Amygdala (tissue), 56 donors: ENCODE data around the gene ASCL4.
A peak's percentile ranks its signal among the peaks of the same experiment; 100 is the strongest.

Source experiments
- DNase-seq, 56 donors: peaks; one replicate each; lab custom pipeline; 2025; lab: John Stamatoyannopoulos, UW

The ASCL4 gene

DNA sequence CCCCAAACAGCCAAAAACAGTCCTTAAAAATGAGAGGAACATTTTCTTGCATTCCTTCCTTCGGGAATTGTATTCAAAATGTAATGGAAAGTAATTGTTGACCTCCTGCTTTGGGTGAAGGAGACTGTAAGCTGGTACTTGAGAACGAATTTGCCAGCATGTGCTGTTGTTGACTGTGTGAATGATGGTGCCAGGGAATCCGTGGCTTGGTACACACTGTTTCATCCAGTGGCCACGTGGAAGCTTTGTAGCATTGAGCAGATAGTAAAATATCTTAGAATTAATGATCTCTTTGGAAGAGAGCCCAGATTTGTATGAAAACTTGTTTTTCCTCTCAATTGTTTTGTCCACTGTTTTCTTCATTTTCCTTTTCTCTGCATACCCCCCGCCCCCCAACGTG lies 1.7 kb downstream of the ASCL4 start:
- no peak for DNase-seq

DNA sequence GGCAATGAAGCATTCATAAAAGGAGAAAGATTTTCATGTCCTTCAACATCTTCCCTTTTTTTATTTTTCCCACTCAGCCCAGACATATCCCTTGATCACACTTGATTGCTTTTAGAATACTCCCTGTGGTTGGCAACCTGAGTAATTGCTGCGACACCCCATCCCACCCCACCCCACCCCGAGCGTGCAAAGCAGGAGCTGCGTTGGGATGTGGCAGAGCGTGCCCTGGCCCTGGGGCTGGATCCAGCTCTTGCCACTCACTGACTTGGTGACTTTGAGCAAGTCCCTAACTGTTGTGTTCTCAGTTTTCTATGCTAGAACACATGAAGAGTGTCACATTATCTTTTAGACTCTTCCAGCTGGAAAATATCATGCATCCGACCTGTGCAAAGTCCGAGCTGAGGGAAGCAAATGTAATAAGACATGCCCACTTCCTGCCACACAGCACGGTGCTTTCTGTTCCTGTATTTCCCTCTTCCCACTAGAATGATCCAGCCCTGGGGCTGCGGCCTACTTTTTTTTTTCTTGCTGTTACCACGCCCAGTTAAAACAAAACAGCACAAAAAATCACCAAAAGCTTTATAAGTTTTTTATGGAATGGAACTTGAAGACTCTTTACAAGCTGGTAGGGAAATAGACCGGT lies 4.0 kb downstream of the ASCL4 start:
- DNase-seq: no peak

DNA sequence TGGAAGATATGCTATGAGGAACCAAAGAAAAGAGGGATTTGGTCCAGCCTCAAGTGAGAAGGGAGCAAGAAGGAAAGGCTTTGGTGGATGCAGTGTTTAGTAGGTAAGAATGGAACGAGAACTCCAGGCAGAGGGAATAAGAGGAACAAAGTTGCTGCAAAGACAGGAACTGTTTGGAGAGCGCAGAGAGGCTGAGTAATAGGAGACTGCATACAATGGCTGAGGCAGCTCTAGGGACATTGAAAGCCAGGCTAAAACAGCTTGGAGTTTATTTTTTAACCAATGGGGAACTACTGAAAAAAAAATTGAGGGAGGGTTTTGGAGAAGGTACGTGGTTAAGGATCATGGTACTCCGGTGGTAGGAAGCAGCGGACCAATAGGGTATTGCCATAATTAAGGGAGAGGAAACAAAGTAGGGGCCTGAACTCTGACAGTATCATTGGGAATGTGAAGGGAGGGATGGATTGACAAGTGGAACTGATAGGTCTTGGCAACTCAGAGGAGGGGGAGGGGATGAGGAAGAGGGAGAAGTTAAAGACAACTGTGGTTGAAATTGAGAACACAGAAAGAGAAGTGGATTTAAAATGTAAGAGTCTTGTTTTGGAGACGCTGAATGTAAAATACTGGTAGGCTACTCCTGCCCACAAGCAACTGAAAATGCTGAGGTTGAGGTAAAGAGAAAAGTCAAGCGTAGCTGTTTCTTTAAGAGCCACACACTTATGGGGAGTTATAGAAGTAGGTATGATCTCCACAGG lies 4.8 kb downstream of the ASCL4 start:
- DNase-seq: no peak

DNA sequence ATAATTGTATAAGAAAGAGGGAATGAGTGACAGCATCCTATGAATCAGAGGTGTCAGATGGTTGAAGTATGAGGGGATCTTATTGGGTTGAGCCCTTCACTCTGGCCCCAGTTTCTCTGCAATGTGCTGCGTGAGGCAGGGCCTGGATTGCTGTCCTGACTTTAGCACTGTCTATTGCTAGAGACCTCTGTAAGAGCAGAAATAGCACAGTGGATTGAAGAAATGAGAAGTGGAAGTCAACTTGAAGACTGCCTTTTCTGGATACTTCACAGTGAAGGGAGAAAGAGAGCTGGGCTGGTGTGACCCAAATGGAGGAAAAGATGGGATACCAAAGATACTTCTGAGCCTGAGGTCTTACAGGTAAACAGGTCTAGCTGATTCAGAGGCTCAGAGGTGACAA lies 5.8 kb downstream of the ASCL4 start:
- no peak for DNase-seq

DNA sequence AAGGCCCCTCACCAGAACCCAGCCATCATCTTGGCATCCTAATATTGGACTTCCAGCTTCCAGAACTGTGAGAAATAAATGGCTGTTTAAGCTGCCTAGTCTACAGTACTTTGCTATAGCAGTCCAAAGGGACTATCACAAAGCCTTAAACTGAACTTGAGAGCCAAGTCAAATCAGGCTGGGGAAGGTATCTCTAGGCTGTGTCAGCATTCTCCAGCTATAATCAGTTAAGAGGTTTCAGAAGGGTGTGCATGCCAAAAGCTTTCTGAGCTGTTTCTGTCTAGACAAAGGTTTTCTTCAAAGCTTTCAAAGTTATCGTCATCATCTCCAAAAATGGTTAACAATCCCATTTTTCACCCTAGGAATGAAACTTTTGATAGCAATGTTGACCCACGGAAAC lies 7.6 kb downstream of the ASCL4 start:
- DNase-seq: no peak

DNA sequence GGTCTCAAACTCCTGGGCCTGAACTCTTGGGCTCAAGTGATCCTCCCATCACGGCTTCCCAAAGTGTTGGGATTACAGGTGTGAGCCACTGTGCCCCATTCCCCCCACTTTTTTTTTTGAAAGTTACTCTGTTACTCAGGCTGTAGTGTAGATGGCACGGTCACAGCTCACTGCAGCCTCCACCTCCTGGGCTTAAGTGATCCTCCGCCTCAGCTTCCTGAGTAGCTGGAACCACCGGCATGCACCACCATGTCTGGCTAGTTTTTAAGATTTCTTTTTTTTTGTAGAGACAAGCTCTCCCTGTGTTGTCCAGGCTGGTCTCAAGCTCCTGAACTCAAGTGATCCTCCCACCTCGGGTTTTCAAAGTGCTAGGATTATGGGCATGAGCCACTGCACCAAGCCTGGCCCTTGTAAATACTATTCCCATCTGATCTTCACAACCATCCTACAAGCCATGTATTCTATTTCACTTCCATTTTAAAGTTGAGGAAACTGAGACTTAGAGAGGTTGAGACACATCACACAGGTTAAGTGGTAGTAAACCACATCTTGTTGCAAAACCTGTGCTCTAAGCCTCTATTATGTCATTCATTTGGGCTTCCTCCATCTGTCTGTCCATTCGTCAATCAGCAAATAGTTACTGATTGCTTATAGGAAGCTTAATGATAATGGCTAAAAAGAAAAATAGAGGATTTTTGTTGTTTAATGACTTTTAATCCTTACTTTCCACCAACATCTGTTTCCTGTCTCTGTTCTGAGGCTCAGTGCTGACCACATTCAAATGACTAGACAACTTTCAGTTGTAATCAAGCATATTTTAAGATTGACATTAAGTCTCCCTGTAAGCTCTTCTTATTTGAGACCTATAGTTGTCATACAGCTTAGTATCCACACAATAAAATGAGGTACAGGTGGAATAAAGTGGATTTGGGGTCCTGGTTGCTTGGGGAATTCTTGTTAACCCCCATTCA lies 9.2 kb downstream of the ASCL4 start:
- DNase-seq: no peak

DNA sequence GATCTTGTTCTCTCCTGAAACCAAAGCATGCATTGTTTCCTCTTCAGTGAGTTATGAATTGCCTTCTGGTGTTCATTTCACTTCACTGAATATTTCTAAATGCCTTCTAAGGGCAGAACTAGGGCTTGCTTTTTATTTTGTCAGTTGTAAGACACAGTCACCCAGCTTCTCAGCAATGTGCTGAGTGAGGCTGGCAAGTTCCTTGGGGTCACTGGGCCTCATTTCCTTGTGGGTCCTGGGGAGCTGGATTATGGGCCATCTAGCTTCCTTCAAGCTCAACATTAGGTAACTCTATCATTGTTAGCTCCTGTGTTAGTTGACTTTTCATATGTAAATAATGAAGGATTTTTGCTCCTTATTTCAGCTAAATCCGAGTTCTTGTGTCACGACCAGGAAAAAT lies 13.8 kb downstream of the ASCL4 start:
- no peak for DNase-seq

DNA sequence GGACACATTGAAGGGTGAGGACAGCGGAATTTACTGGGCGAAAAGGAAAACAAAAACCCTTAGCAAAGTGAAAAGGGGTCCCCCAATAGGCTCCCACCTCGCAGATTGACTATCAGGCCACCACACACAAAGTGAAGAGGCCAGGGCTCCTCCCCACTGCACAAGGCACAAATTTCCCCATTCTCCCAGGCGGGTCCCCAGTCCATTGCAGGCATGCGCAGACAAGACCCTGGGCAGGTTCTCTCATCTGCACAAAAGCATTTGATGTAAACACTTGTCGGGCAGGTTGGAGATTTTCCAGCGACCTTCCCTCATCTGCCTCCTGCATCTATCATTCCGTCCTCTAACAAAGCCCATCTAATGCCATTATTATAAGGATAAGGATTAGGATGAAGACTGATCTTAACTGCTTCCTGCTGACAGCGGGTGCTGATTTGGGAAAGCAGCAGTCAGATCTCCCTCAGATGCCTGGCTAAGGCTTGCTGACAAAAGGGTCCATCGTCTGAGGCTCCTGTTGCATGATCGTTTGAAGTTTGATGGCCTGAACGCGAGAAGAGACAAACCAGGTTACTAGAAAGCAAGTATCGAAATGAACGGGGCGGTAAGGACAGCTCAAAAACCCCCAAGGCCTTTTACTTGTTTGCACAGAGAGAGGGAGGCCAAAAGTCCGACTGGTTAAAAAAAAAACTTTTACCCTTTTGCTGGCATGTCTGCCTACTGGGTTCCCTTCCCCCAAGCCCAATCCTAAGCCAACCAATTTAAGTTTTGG lies 14.4 kb downstream of the ASCL4 start:
- DNase-seq: no peak

DNA sequence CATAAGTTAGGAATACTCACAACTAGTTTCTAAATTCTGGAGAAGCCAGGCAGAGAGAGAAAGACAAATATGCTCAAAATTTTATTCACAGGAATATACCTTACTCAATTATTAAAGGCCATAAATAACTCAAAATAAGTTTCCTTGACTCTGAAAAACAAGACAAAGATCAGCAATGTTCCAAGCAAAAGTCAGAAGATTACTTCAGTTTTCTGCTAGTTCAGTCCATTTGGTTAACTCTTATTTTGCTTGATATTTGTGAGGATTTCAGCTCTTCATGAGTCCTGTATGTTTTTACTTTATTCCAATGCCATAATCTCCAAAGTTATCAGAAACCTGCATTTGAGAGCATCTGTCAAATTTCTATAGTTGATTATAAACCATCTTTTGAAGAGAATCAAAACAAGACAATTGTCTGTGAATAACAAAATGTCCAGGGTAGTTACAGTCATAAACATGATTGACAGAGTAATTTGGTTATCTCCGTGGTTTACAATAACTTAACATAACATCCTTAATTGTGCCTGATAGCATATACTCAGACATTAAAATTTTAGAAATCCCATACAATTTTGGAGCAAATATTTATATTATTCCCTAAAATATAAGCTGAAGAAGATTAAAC lies 17.1 kb downstream of the ASCL4 start:
- no peak for DNase-seq

DNA sequence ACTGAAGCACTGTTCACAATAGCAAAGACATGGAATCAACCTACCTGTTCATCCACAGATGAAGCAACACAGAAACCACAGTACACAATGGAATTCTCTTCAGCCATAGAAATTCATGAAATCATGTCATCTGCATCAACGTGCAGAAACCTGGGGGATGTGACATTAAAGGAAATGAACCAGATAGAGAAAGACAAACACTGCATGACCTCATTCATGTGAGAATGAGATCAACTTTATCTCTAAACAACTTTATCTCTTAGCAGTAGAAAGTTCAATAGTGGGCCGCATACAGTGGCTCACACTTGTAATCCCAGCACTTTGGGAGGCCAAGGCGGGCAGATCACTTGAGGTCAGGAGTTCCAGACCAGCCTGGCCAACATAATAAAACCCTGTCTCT lies 19.9 kb downstream of the ASCL4 start:
- DNase-seq: no peak

DNA sequence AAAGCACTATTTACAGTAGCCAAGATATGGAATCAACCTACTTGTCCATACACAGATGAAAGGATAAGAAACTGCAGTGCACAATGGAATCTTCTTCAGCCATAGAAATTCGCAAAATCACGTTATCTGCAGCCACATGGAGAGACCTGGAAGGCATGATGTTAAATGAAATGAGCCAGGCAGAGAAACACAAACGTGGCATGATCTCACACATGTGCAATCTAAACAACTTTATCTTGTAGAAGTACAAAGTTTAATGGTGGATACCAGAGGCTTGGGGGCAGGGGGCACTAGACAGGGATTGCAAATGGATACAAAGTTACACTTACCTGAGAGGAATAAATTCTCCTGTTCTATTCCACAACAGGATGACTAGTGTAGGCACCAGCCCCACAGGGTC lies 24.1 kb downstream of the ASCL4 start:
- no peak for DNase-seq

DNA sequence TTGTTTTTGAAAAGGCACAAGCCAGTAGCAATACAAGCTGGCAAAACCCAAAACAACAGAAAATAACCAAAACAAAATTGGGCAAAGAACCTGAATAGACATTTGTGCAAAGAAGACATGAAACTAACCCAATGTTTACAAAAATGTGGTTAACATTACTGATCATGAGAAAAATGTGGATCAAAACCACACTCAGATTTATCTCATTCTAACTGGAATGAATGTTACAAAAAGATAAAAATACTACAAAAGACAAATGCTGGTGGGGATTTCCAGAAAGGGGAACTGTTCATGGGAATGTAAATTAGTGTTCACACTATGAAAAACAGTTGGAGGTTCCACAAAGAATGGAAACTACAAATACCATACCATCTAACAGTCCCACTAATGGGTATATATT lies 26.6 kb downstream of the ASCL4 start:
- DNase-seq: no peak

DNA sequence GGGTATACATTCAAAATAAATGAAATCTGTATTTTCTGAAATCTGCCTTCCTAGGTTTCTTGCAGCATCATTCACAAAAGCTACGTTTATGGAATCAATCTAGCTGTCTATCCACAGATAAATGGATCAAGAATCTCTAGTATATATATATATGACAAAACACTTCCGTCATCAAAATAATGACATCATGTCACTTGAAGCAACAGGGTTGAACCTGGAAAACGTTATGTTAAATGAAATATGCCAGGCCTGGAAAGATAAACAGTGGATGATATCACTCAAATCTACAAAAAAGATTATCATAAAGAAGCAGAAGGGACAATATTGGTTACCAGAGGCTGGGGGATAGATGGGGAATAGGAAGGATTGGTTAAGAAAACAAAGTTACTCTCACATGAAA lies 28.6 kb downstream of the ASCL4 start:
- DNase-seq: no peak

DNA sequence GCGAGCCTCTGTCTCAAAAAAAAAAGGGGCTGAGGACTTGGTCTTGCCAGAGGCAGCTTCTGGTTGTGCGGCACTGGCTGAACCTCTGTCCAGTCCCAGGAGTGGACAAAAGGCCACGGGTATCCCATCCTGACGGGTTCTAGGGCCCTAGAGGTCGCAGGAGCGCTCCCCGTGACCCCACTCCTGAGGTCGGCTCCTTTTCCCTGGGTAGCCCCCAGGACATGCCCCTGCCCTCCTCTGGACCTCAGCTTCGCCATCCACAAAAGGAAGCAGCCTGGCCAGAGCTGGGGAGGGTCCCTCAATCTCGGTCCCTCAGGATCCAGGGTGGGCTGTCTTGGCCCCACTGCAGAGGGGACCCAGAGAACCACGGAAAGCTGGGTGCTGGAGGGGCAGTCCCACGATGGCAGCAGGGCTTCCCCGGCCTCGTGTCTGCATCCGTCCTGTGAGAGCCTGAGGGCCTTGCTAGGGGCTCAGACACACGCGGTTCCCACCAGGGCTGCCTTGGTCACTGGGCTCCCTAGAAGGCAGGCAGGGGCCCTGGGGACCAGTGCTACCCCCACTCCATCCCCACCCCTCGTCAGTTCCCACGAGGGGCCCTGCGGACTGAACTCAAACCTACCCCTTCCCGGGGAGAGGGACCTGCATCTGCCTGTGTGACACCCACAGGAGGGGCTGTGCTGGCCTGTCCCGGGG lies 31.1 kb downstream of the ASCL4 start:
- DNase-seq: no peak

DNA sequence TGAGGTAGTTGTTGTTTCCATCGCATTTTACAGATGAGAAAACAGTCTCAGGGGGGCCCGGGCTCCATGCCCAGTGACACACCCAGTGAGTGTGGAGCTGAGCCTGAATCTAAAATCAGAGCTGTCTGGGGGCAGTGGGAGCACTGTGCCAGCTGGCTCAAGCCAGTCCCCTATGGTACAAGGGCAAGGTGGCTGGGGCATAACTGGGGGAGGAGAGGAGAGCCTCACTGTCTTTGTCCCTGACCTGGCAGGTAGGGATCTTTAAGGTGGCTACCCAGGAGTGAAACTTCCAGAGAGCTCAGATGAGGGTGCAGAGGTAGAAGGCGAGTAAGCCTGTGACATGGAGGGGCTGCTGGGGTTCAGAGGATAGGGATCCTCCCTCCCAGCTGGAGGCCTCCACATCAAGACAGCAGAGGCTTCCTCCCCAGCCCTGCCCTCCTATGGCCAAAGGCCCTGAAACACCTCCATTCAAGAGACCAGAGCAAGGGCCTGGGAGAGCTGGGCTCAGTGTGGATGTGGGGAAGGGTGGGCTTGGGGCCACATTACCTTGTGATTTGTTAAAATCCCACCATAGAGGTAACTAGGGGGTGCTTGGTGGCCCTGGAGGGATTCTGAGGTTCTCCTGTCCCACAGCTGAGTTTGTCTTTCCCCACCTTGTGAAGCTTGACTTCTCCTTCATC lies 33.1 kb downstream of the ASCL4 start:
- DNase-seq: no peak

DNA sequence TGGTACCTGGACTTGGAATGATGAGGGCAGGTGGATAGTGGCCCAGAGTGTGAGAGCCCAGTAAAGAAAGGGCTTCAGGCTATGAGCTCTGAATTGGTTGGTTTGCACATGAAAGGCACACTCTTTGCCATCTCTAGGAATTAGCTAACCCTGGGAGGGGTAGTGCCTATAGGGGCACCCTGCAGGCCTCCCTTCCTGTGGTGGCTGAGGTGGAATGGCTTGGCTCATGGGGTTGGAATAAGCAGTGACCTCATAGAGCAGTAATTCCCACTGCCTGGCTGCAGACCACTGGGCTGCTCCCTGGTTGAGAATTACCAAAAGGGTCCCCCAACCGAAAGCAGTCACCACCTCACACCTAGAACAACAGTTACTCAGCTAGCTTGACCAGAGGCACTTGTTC lies 42.7 kb downstream of the ASCL4 start:
- DNase-seq: no peak

DNA sequence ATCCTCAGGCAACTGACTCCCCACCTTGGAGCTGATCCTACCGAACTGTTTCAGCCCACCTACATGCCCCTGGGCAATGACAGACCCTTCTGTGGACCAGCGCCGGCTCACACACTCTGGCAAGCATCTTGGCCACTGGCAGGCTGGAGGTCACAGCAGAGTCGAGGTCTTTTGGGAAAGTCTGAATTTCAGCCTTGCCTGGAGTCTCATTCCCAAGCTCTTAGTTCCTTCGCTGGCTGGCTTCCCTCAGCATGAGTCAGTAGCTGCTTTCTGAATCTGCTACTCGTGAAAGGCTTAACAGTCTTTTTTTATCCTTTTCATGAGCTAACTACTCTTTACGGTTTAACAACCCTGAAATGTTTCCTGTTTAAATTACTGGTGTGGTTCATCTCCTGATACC lies 44.5 kb downstream of the ASCL4 start:
- peak in 10 of 56 donors; percentile 1 to 23 (median 12) for DNase-seq

DNA sequence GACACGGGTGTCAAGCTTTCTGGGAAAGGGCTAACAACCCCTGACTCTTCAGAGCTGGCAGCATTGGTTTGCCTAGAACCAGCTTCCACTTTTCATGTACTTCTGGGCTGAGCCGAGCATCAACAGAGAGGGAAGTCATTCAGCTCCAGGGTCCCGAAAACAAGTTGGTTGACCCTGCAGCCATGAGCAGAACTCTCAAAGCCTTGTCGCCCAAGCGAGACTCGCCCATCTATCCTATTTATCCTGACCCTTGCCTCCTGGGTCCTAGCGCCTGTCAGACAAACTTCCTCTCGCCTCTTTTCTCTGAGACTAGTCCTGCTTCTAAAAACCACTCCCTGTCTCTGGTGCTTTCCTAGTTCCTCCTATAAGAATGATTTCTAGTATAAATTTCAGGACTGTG lies 47.9 kb downstream of the ASCL4 start:
- DNase-seq: peak in 2 of 56 donors; percentile 3 to 11
